GM12872 (cell line): Measurements from ENCODE around the gene ZNF316.

Experiments
- CTCF ChIP-seq: IDR thresholded peaks from 3 replicates; pipeline ENCODE4 v1.5.1; 2011; ENCODE audit warnings: low read depth, mild to moderate bottlenecking, low read length, moderate library complexity; ENCODE audit not compliant: insufficient read depth

ZNF316 gene

DNA sequence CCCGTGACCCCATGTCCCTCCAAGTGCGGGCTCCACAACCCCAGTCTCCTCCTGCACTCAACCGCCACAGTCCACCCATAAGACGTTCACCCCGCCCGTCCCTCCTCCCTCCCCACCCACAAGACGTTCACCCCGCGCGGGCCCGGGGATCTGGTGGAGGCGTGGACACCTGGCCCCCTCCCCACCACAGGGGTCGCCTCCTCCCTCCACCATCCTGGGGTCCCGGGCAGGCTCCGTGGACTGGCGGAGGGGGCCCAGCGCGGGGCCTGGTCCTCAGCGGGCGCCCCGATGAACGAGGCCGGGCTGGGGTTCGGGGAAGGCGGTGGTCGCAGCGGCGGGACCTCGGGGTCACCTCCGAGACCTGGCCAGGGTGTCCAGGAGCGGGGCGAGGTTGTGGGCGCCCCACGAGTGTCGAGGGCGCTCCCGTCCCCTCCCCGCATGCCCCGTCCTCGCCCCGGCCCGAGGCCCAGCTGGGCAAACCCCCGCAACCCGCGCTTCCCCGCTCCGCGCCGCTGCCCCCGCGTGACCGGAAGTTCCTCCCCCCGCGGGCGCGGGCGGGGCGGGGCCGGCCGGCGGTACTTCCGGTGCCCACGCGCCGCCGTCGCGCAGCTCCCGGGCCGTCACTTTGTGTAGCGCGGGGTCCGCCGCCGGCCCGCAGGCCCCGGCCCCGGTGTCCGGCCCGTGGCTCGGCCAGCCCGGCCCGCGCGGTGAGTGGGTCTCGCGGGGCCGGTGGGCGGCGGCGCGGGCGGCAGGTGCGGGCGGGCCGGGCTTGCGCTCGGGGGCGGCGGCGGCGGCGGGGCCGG lies at the start of gene ZNF316:
Gene ZNF316, plus strand, starts transcription at position 578 of the 803 bp plus-strand sequence. CDS start 5,092 bp downstream, outside the sequence.
- TF ChIP-seq CTCF: no peak

DNA sequence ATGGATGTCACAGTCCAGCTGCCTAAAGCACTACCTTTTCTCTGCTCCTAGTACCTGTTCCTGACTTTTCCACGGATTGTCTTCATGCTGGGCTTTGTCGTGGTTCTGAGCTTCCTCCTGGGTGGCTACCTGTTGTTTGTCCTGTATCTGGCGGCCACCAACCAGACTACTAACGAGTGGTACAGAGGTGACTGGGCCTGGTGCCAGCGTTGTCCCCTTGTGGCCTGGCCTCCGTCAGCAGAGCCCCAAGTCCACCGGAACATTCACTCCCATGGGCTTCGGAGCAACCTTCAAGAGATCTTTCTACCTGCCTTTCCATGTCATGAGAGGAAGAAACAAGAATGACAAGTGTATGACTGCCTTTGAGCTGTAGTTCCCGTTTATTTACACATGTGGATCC lies 48.6 kb upstream of the ZNF316 start:
- TF ChIP-seq CTCF: no peak

DNA sequence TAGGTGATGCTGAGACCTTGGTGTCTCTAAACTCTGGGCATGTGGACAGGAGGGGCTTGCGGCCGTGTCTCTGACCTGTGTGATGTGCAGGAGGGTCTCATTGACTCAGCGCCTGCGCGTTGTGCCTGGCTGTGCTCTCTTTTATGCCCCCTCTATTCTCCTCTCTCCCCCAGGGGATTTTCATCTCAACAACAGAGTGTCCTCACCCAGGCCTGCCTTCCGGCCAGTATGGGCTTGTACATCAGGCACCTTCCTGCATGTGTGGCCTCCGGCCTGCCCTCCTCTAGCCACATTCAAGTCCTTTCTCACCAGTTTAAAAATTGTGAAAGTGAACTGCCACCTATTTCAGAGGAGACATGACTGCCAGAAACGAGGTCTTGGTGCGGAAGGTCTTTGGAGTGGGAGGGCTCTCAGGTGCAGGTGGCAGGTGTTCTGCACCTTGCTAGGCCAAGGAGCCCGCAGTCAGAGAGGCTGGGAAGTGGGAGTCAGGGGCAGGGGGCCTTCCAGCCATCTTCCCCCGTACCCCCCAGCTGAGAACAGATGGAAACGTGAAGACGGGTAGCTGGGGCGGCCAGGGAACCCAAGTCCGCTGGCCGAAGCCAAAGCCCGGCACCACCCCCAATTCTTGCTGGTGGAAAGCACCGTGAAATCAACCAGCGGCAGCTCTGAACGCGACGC lies 47.8 kb upstream of the ZNF316 start:
- no peak for TF ChIP-seq CTCF

GRCh38 chr7:6589829-6590644 lies 47.1 kb upstream of the ZNF316 start, which contains the start of gene INTS15:
INTS15 (plus strand) TSS chr7:6590021; CDS start chr7:6590284, 263 bp downstream.
- peak; percentile 67; the same call in 2 of the 3 replicates for TF ChIP-seq CTCF

GRCh38 chr7:6590645-6591110 lies 46.4 kb upstream of the ZNF316 start:
- TF ChIP-seq CTCF: no peak

- TF ChIP-seq CTCF: no peak
Observed at GRCh38 chr7:6600093-6600492, 37.0 kb upstream of the ZNF316 start.

- TF ChIP-seq CTCF: no peak
Observed at GRCh38 chr7:6604458-6604857, 32.7 kb upstream of the ZNF316 start.
